ENCODE results near the gene CCNK. TPM values are rescaled to one million over a fixed set of nuclear protein-coding genes. Genes with fewer than 3 reads are reported as not detected.

Gene CCNK
- total RNA-seq, 1 experiment from 2014 or later = 17.5 TPM

DNA sequence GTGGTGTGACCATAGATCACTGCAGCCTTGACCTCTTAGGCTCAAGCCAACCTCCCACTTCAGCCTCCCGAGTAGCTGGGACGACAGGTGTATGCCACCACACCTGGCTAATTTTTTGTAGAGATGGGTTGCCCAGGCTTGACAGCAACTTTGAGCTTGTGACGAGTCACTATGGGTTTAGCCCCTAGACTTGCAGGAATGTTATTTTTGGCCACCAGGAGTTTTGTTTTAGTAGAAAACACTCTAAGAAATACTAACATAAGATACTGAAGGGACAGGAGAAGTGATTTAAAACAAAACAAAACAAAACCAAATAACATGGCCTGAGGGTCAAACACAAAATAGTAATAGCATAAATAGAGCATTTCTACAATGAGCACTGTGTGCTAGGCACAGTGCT is 27.0 kb upstream of the CCNK start:
- no peak for DNase-seq
- Histone ChIP-seq H3K27ac (no peak overlapping the region), H3K4me1 (no peaks in the 10 kb centered on the region), H3K4me3 (no peak overlapping the region), H3K9me3 (replicated peaks) (no peaks in the 10 kb centered on the region), H3K36me3 (peaks cover 16% of the 10 kb centered on the region), H3K27me3 (no peaks in the 10 kb centered on the region)

DNA sequence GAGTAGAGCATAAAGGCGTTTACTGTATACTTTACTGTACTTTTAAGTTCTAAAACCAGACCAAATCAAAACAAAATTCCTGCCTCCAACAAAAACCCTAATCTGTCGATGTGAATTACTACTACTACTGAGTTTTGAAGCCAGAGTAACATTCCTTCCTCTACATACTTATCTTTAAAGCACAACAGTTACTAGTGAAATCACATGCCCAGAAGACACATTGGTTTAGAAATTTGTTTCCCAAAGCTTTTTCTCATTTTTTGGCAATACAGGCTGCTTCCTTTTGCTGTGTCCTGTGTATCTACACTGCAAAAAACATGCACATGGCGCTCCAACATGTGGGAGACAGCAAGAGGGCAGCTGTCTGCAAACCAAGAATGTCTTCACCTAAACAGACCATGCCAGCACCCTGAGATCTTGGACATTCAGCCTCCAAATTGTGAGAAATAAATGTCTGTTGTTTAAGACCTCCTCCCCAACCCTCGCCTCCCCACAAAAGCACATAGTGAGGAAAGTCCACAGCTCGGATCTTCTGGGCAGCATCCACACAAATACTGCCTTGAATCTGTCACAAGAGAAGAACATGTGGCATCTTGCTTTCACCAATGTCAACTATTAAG is 21.6 kb upstream of the CCNK start:
- Histone ChIP-seq H3K36me3 (peaks cover 12% of the 10 kb centered on the region), H3K4me1 (no peaks in the 10 kb centered on the region), H3K27ac (no peak overlapping the region), H3K27me3 (no peaks in the 10 kb centered on the region), H3K4me3 (no peak overlapping the region), H3K9me3 (replicated peaks) (no peaks in the 10 kb centered on the region)
- no peak for DNase-seq

DNA sequence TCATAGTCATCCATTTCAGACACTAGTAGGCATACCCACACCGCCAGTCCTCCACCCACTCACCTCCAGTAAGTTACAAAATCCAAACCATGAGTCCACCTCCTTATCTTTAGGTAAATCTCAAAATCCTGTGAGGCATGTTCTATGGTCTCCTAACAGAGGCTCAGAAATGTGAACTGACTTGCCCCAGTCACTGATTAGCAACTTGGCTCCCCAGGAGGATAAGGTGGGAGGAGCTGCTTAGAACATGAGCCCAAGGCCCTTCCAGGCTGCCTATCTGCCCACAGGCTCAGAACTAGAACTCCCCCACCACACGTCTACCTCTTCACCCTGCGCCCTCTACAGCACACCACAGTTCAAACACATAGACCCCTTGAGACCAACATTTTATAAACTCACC is 20.4 kb upstream of the CCNK start:
- DNase-seq = no peak

DNA sequence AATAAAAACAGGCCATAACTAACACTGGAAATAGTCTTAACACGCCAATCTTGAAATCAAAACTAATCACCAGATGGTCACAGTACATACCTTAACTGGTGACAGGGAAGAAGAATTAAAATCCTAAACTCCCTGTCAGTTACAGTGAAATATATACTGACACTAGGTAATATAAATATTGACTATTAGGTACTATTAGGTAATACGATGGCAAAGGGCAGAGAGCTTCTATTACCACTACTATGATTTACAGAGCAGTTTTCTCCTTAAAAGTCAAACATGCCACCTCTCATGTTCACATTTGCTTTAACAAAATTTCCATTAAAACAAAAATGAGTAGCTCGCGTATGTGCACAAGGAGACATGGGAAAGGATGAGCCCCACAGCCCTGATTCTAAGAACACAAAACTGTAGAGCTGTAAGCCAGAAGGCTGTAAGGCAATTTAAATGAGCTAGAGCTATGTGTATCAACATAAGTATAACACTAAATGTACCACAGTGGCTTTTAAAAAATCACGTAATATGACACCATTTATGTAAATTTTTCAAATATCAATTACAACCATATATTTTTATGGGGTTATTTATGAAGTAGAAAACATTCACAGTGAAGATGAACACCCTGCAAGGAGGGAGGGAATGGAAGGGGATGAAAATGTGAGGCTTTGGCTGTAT is 19.7 kb upstream of the CCNK start:
- Histone ChIP-seq H3K4me1 (no peaks in the 10 kb centered on the region), H3K4me3 (no peak overlapping the region), H3K36me3 (peaks cover 7% of the 10 kb centered on the region), H3K27ac (no peak overlapping the region), H3K9me3 (replicated peaks) (no peaks in the 10 kb centered on the region), H3K27me3 (no peaks in the 10 kb centered on the region)
- DNase-seq = no peak

More for the DNA sequence above, 20.4 kb upstream of the CCNK start:
- Histone ChIP-seq H3K4me1 (no peaks in the 10 kb centered on the region), H3K4me3 (no peak overlapping the region), H3K9me3 (replicated peaks) (no peaks in the 10 kb centered on the region), H3K27me3 (no peaks in the 10 kb centered on the region), H3K36me3 (peaks cover 9% of the 10 kb centered on the region), H3K27ac (no peak overlapping the region)

DNA sequence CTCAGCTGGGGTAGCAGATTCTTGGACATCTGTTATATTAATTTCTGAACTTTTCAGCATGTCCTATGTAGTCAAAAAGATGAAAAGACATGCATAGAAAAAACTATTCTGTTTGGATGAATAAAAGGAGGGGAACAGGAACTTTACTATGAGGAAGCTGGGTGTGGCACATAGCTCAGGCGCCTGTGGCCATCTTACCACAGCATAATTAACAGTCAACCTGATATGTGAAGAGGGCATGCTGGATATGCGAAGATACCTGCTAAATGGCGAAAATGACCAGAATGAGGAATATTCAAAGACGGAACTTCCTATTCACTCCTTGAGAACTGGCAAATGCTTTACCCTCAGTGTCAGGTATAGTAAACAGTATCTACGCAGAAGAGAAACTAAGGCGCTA is 19.0 kb upstream of the CCNK start:
- Histone ChIP-seq H3K9me3 (replicated peaks) (no peaks in the 10 kb centered on the region), H3K4me1 (peaks cover 1% of the 10 kb centered on the region), H3K36me3 (peaks cover 7% of the 10 kb centered on the region), H3K27me3 (no peaks in the 10 kb centered on the region), H3K4me3 (no peak overlapping the region), H3K27ac (no peak overlapping the region)
- no peak for DNase-seq

DNA sequence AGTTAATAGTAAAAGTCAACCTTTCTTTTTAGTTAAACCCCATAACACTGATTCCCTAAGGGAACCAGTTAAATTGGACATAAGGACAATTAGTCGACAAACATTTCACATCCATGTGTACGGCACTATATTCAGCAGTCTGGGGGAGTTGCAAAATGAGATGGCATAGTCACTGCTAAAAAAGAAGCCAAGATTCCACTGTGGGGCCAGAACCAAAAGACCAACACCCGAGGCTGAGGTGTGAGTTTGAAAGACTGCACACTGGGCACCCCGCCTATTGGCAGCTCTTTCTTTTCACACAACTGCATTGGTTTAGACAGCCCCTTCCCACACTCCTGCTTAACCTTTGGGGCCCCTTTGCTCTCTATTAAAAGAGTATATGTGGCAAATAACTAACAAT is 17.2 kb upstream of the CCNK start:
- Histone ChIP-seq H3K27me3 (no peaks in the 10 kb centered on the region), H3K36me3 (peaks cover 3% of the 10 kb centered on the region; the same call in 1 of the 2 replicates), H3K27ac (no peak overlapping the region), H3K4me3 (no peak overlapping the region), H3K4me1 (peaks cover 9% of the 10 kb centered on the region), H3K9me3 (replicated peaks) (no peaks in the 10 kb centered on the region)
- no peak for DNase-seq

DNA sequence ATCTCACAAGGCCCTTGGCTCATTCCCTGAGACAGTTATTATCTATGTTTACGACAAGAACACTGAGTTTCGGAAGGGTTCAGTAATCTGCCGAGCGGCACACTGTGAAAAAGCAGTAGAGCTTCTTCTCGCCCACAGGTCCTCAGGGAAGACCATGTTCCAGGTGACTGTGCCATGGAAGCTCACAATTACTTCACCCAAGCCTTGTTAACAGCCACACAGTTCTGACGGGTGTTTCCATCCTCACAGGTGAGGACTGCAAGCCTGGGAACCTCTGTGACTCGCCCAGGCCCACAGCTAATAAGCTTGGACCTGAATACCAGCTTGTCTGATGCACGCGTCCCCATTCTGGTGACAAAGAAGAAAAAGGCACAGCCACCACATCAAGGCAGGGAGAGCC is 15.9 kb upstream of the CCNK start:
- DNase-seq = no peak
- Histone ChIP-seq H3K4me3 (no peak overlapping the region), H3K36me3 (peaks cover 3% of the 10 kb centered on the region; the same call in 1 of the 2 replicates), H3K4me1 (peaks cover 9% of the 10 kb centered on the region), H3K27me3 (no peaks in the 10 kb centered on the region), H3K9me3 (replicated peaks) (no peaks in the 10 kb centered on the region), H3K27ac (no peak overlapping the region)

DNA sequence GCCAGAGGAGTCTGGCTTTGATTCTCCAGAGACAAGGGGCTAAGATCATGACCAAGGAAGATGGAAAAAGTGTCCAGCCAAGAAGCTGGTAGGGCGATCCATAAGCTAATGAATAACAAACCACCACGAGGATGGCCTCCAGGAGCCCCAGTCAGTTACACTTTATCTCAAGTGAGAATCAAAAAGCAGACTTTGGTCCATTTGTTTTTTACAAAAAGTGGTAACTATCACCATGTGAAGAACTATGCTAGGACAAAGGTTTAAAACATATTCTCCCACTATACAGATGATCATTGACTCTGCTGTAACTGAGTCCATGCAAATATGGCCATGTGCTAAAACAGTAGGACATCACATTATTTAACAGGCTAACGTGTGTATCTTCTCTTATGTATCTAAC is 14.5 kb upstream of the CCNK start:
- Histone ChIP-seq H3K4me1 (peaks cover 12% of the 10 kb centered on the region), H3K4me3 (no peak overlapping the region), H3K9me3 (replicated peaks) (no peaks in the 10 kb centered on the region), H3K27me3 (no peaks in the 10 kb centered on the region), H3K36me3 (no peaks in the 10 kb centered on the region; the same call in 1 of the 2 replicates), H3K27ac (no peak overlapping the region)
- DNase-seq = no peak

DNA sequence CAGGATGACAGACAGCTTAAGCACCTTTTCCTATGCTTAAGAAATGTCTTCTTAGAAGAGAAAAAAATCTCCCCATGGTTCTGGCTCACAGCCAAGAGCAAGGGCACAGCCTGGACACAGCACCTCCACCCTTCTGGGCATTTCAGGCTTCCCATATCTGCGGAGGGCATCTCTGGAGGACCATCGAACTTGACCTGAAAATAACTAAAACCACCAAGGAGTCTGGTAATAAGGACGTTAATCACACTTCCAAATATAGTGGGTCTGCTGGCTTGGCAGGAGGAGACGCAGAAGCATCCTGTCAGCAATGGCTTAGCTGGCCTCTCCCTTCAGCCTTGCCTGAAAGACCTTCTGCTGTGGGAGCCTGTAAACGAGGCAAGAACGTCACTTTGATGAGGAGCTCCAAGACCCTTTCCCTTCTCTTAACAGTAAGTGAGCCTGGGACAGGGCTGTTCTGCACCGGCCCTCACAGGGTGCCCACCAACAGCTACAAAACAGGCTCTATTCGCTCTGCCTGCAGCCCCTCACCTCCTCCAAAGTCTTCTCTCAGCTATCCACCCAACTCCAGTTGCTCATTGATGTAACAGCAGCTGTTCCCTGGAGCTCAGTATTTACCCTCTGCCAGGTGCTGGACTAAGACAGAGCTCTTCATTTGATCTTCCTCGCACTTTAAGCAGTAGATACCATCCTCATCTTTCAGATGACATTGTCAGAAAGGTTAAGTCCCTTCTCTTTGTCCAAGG is 13.7 kb upstream of the CCNK start:
- H3K9me3 ChIP-seq (replicated peaks) = no peaks in the 10 kb centered on the region
- no peak overlapping the region for H3K4me3 ChIP-seq
- H3K36me3 ChIP-seq = no peaks in the 10 kb centered on the region
- H3K27me3 ChIP-seq = no peaks in the 10 kb centered on the region
- peak; percentile 14 to 41 for DNase-seq
- H3K4me1 ChIP-seq = peaks cover 18% of the 10 kb centered on the region
- H3K27ac ChIP-seq = no peak overlapping the region

DNA sequence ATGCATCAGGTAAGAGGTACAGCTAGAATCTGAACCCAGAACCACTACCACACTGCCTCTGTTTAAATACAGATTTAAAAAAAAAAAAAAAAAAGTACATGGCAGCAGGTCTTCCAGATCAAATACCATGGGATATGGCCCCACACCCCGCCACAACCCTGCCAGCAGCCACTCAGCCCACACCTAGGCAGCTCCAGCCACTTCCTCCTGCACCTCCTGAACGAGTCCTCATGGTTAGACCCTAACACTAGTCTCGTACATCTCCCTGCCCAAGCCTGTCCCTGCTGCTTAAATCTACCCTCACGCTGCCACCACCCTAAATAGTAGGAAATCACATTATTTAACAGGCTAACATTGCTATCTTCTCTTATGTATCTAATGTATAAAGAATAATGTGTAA is 13.1 kb upstream of the CCNK start:
- H3K27ac ChIP-seq = no peak overlapping the region
- H3K4me1 ChIP-seq = peaks cover 18% of the 10 kb centered on the region
- no peaks in the 10 kb centered on the region for H3K27me3 ChIP-seq
- no peak overlapping the region for H3K4me3 ChIP-seq
- no peaks in the 10 kb centered on the region for H3K9me3 ChIP-seq (replicated peaks)
- no peaks in the 10 kb centered on the region for H3K36me3 ChIP-seq
- DNase-seq = no peak

DNA sequence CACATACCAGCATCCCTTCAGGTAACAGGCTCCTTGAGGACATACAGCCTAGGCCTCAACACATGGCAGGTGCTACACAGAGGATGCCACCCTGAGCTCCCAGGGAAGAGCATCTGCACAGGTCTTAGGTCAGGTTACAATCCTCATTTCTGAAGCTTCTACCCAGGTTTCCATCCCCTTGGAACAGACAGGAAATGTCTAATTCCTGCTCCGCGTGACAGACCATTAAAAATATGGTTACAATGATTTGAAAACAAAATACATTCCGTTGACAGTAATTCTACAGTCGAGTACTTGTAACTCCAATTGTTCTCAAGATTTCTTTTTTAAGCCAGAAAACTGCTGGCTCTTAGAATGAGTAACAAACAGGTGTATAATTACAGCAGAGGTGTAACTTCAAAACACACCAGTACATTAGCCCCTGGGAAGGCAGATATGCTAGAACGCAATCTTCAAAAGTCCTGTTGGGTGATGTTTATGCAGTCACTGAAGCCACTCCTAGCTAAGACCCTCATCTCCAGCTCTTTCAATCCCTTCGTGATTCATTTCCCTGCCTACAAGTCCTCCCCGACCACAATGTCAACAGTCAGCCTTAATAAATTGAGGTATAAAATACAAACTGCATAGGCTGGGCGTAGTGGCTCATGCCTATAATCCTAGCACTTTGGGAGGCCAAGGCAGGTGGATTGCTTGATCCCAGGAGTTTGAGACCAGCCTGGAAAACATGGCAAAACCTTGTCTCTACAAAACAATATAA is 12.2 kb upstream of the CCNK start:
- Histone ChIP-seq H3K27me3 (no peaks in the 10 kb centered on the region), H3K4me3 (no peak overlapping the region), H3K4me1 (peaks cover 18% of the 10 kb centered on the region), H3K9me3 (replicated peaks) (no peaks in the 10 kb centered on the region), H3K36me3 (no peaks in the 10 kb centered on the region), H3K27ac (no peak overlapping the region)
- DNase-seq = no peak

DNA sequence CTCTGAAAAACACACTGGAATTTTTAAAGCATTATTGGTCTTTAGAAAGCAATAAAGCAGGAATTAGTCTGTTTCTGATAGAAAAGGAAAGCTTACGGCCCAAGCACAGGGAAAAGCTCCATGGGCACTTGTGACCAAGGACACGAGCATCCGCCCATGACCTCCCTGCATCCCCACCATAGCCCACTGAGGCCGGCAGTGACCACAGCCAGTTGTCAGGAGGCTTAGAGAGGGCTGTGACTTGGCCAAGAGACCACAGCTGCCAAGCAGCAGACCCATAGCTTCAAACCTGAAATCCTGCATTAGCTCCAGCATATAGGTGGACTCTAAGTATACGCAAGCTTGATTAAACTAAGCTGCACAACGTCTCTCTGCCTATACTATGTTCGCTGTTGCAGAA is 9.5 kb upstream of the CCNK start:
- H3K4me3 ChIP-seq = no peak overlapping the region
- H3K36me3 ChIP-seq = no peaks in the 10 kb centered on the region
- peak; percentile 39 to 54 for DNase-seq
- H3K4me1 ChIP-seq = peaks cover 18% of the 10 kb centered on the region
- H3K9me3 ChIP-seq (replicated peaks) = no peaks in the 10 kb centered on the region
- no peaks in the 10 kb centered on the region for H3K27me3 ChIP-seq
- H3K27ac ChIP-seq = no peak overlapping the region

DNA sequence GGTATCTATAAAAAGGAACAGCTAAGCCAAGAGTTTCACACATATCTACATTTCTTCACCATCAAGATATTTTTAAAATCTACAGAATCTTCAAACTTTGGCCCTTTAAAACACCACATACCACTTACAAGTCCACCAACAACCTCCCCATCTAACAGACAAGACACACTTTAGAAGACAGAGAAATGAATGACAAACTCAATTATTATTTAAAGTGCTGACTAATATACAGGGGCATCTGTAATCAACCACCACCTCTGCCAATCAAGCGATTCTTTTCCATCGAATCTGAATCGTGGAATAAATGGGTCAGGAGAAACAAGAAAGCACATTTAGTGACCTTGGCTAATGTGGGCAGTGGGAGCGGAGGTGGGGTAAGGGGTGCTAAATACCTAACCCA is 8.3 kb upstream of the CCNK start:
- H3K4me1 ChIP-seq = peaks cover 9% of the 10 kb centered on the region
- no peaks in the 10 kb centered on the region for H3K36me3 ChIP-seq
- DNase-seq = no peak
- no peak overlapping the region for H3K4me3 ChIP-seq
- no peaks in the 10 kb centered on the region for H3K27me3 ChIP-seq
- no peaks in the 10 kb centered on the region for H3K9me3 ChIP-seq (replicated peaks)
- H3K27ac ChIP-seq = no peak overlapping the region

DNA sequence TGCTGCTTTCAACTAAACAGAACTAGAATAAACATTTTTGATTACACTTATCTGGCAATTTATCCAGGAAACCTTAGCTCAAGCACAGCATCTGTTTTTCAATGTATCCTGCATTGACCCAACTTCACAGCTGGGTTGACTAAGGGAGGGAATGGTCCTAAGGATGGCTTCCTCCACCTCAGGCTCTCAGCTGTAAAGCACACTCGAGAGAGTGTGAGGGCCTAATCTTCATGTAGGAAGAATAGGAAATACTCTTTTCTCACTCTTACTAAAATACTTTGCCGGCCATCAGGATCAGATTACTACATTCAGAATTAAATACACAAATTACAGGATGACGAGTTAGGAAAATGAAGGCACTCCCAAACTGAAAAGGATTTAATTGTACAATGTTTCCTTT is 7.8 kb upstream of the CCNK start:
- DNase-seq = no peak
- Histone ChIP-seq H3K9me3 (replicated peaks) (no peaks in the 10 kb centered on the region), H3K27me3 (no peaks in the 10 kb centered on the region), H3K36me3 (no peaks in the 10 kb centered on the region), H3K4me1 (peaks cover 9% of the 10 kb centered on the region), H3K4me3 (no peak overlapping the region), H3K27ac (no peak overlapping the region)

DNA sequence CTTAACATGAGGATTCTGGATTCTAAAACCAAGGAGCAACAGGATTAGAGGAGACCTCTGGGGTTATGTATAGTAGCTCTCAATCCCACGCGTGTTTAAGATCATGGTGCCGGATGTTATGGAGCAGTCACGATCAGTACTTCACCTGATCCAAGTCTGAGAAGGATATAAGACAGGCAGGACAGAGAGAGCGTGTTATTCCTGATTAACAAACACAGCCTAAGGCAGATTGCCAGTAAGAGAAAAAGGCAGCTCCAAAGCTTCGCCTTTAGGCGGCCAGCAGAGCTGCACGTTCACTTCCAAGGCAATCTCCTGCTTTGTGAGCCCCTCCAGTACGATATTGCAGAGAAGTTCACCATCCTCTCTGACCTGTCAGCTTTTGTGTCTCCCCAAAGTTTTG is 6.0 kb upstream of the CCNK start:
- Histone ChIP-seq H3K36me3 (no peaks in the 10 kb centered on the region), H3K9me3 (replicated peaks) (no peaks in the 10 kb centered on the region), H3K4me3 (no peak overlapping the region), H3K27me3 (no peaks in the 10 kb centered on the region), H3K4me1 (peaks cover 9% of the 10 kb centered on the region), H3K27ac (no peak overlapping the region)
- DNase-seq = no peak

All from SJCRH30 (cell line).